OCI-LY1 (cell line): ENCODE data around the gene ANO4.

Experiments used
- CTCF ChIP-seq: fragments of 200-600 bp; sonication (generic), shearing (Covaris generic); IDR thresholded peaks from 2 replicates; pipeline ENCODE4 v1.5.1; 2017; ENCODE audit warnings: mild to moderate bottlenecking, antibody characterized with exemption, low read length, moderate library complexity, mixed read lengths
- EZH2 ChIP-seq: fragments of 200-600 bp; sonication (generic), shearing (Covaris generic); IDR thresholded peaks from 2 replicates; pipeline ENCODE4 v1.8.0; 2017; ENCODE audit warnings: borderline replicate concordance, mixed run types, mild to moderate bottlenecking, antibody characterized with exemption, low read length, moderate library complexity, mixed read lengths

DNA sequence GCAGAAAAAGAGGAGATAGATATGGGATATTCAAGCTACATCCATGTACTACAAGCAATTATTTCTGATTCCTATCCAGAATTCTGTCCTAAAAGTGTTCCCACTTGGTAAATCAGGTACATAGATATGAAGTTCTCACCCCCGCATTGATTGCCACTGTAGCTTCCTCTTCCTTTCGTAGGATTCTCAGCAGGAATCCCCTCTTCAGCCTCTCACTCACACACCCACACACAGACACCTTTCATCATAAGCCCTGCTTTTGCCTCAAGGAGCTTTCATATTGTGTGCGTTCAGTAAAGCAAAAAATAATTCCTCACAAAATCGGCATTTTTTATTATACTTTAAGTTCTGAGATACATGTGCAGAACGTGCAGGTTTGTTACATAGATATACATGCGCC is 69.8 kb downstream of the ANO4 start:
- no peak for TF ChIP-seq EZH2
- TF ChIP-seq CTCF: no peak
